ENCODE data around the gene PCMT1. TPM values are rescaled to one million over a fixed set of nuclear protein-coding genes. Genes with fewer than 3 reads are reported as not detected.

PCMT1 gene
- 10 to 100 TPM; 70.7 to 86.9 TPM for total RNA-seq

- Mint-ChIP-seq H3K36me3 (peaks cover 0 to 12% of the 10 kb centered on the region in 2 donors), H3K27ac (peak within 1 kb of the TSS; percentile 87 to 93)
- peak; percentile 87 to 91 for ATAC-seq
These were observed at the start of gene PCMT1 for GRCh38 chr6:149749594-149750135. Gene PCMT1 (plus strand): TSS chr6:149749741. CDS start chr6:149749902, 161 bp downstream.

GRCh38 chr6:149701714-149702113, 47.8 kb upstream of the PCMT1 start:
- Mint-ChIP-seq H3K9me3 (no peaks in the 10 kb centered on the region), H3K36me3 (no peaks in the 10 kb centered on the region), H3K27ac (no peak overlapping the region)
- DNase-seq (ENCODE audit: low spot score in 2 of 2) (no peak), ATAC-seq (no peak)

More at GRCh38 chr6:149749594-149750135, at the start of gene PCMT1:
- DNase-seq (ENCODE audit: low spot score in 2 of 2): peak; percentile 96 to 97
- no peaks in the 10 kb centered on the region for H3K9me3 Mint-ChIP-seq

DNA sequence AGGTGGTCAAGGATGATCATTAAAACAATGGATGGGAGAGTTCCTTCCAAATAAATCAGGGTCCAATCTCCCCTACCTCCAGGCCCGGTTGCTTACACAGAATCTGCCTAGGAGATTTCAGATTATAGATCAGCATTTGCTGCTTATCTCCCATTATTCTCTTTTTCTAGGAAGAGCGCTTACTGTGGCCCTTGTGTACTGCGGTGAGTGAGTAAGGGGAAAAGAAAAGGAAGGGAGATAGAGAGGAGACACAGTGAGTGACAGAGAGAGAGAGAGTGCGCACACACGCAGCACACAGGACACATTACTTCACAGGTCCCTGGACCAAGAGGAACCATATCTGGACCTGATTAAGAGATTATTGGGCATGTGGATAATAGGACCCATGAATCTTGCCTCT, 37.8 kb upstream of the PCMT1 start:
- Mint-ChIP-seq H3K27ac (peak overlapping the region in 1 of 2 donors; percentile 11), H3K9me3 (no peaks in the 10 kb centered on the region), H3K36me3 (peaks cover 5 to 10% of the 10 kb centered on the region in 2 donors)
- no peak for ATAC-seq
- DNase-seq (ENCODE audit: low spot score in 2 of 2): no peak

- no peak for DNase-seq (ENCODE audit: low spot score in 2 of 2)
- H3K9me3 Mint-ChIP-seq: no peaks in the 10 kb centered on the region
- H3K27ac Mint-ChIP-seq: no peak overlapping the region
- H3K36me3 Mint-ChIP-seq: peaks cover 16 to 19% of the 10 kb centered on the region in 2 donors
- no peak for ATAC-seq
These were observed 35.1 kb upstream of the PCMT1 start for GRCh38 chr6:149714442-149714841.

GRCh38 chr6:149716181-149716963, 33.2 kb upstream of the PCMT1 start:
- DNase-seq (ENCODE audit: low spot score in 2 of 2): no peak
- Mint-ChIP-seq H3K9me3 (no peaks in the 10 kb centered on the region), H3K27ac (peak overlapping the region; percentile 97 to 99), H3K36me3 (peaks cover 16 to 19% of the 10 kb centered on the region in 2 donors)
- no peak for ATAC-seq

GRCh38 chr6:149717255-149717587, 32.3 kb upstream of the PCMT1 start:
- DNase-seq (ENCODE audit: low spot score in 2 of 2) (no peak), ATAC-seq (no peak)
- Mint-ChIP-seq H3K36me3 (peaks cover 16 to 19% of the 10 kb centered on the region in 2 donors), H3K27ac (peak overlapping the region; percentile 97 to 99), H3K9me3 (no peaks in the 10 kb centered on the region)

- peak; percentile 84 to 93 for DNase-seq (ENCODE audit: low spot score in 2 of 2)
- Mint-ChIP-seq H3K9me3 (no peaks in the 10 kb centered on the region), H3K36me3 (peaks cover 16 to 19% of the 10 kb centered on the region in 2 donors), H3K27ac (peak within 1 kb of the TSS; percentile 98 to 99)
- ATAC-seq: peak; percentile 89 to 93
These were observed 31.7 kb upstream of the PCMT1 start, which contains the start of gene LATS1 for GRCh38 chr6:149717588-149718458. Gene LATS1 (minus strand): TSS chr6:149718101. CDS start chr6:149702126, 15,975 bp downstream.

DNA sequence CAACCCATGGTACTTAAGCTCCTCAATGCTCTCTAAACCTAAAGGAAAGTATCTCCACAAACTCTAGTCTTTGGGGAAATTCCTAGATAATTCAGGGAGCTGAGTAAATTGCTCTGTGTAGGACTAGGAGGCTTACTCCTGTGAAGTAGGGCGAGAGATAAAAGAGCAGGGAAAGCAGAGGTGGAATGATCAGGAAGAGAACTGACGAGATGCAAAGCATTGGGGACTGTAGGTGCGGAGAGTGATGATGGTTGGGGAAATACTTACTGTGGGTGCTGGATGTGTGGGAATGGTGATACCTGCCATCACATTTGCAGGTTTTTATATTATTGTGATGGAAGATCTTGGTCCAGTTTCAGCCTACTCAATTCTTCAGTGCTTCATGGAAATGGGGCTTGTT, 30.0 kb upstream of the PCMT1 start:
- H3K27ac Mint-ChIP-seq: no peak overlapping the region
- H3K9me3 Mint-ChIP-seq: no peaks in the 10 kb centered on the region
- ATAC-seq (no peak), DNase-seq (ENCODE audit: low spot score in 2 of 2) (no peak)
- H3K36me3 Mint-ChIP-seq: peaks cover 16 to 19% of the 10 kb centered on the region in 2 donors

GRCh38 chr6:149723262-149723661, 26.3 kb upstream of the PCMT1 start:
- ATAC-seq: no peak
- no peaks in the 10 kb centered on the region for H3K9me3 Mint-ChIP-seq
- no peak for DNase-seq (ENCODE audit: low spot score in 2 of 2)
- H3K27ac Mint-ChIP-seq: no peak overlapping the region
- H3K36me3 Mint-ChIP-seq: peaks cover 0 to 5% of the 10 kb centered on the region in 2 donors

GRCh38 chr6:149723771-149724417, 25.6 kb upstream of the PCMT1 start:
- DNase-seq (ENCODE audit: low spot score in 2 of 2) (peak in 1 of 2 donors; percentile 17), ATAC-seq (peak; percentile 77 to 93)
- Mint-ChIP-seq H3K9me3 (no peaks in the 10 kb centered on the region), H3K36me3 (no peaks in the 10 kb centered on the region), H3K27ac (no peak overlapping the region)

GRCh38 chr6:149725785-149726184, 23.8 kb upstream of the PCMT1 start:
- Mint-ChIP-seq H3K9me3 (no peaks in the 10 kb centered on the region), H3K36me3 (no peaks in the 10 kb centered on the region), H3K27ac (no peak overlapping the region)
- DNase-seq (ENCODE audit: low spot score in 2 of 2) (no peak), ATAC-seq (no peak)

- ATAC-seq (no peak), DNase-seq (ENCODE audit: low spot score in 2 of 2) (no peak)
- Mint-ChIP-seq H3K9me3 (no peaks in the 10 kb centered on the region), H3K27ac (peak overlapping the region in 1 of 2 donors; percentile 16), H3K36me3 (no peaks in the 10 kb centered on the region)
These were observed 21.6 kb upstream of the PCMT1 start for GRCh38 chr6:149727793-149728498.

GRCh38 chr6:149728499-149729234, 20.9 kb upstream of the PCMT1 start:
- H3K27ac Mint-ChIP-seq: peak overlapping the region; percentile 16 to 40
- no peaks in the 10 kb centered on the region for H3K36me3 Mint-ChIP-seq
- ATAC-seq: no peak
- no peaks in the 10 kb centered on the region for H3K9me3 Mint-ChIP-seq
- DNase-seq (ENCODE audit: low spot score in 2 of 2): no peak

DNA sequence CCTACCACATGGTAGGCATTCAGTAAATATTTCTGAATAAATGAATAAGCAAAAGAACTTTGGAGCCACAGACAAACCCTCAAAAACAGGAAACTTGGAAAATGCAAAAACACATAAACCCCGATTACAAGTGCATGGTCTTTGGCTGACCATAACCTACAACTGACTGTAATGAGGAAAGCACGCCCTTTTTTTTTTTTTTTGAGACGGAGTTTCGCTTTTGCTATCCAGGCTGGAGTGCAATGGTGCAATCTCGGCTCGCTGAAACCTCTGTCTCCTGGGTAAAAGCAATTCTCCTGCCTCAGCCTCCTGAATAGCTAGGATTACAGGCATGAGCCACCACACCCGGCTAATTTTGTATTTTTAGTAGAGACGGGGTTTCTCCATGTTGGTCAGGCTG, 19.7 kb upstream of the PCMT1 start:
- Mint-ChIP-seq H3K36me3 (no peaks in the 10 kb centered on the region), H3K9me3 (no peaks in the 10 kb centered on the region), H3K27ac (no peak overlapping the region)
- no peak for ATAC-seq
- DNase-seq (ENCODE audit: low spot score in 2 of 2): no peak

- no peaks in the 10 kb centered on the region for H3K9me3 Mint-ChIP-seq
- no peak for ATAC-seq
- no peak for DNase-seq (ENCODE audit: low spot score in 2 of 2)
- no peaks in the 10 kb centered on the region for H3K36me3 Mint-ChIP-seq
- H3K27ac Mint-ChIP-seq: no peak overlapping the region
These were observed 16.3 kb upstream of the PCMT1 start for GRCh38 chr6:149733089-149733720.
